A673 (cell line): ENCODE results near the gene LTB4R2.

Source experiments
- EZH2 ChIP-seq: fragments of 200-600 bp; sonication (generic); IDR thresholded peaks from 2 replicates; pipeline ENCODE4 v1.6.1; 2017; ENCODE audit warnings: borderline replicate concordance, low read depth, mild to moderate bottlenecking, mixed read lengths, antibody characterized with exemption, low read length; ENCODE audit not compliant: poor library complexity, severe bottlenecking
- TF ChIP-seq, protein P1 (sequence below): fragments of 300-800, 200-600 bp; sonication (generic); conservative IDR thresholded peaks from 2 replicates; pipeline ENCODE4 v1.5.1; 2017; ENCODE audit warnings: low read depth, mild to moderate bottlenecking, antibody characterized with exemption, low read length, moderate library complexity, mixed read lengths

DNA sequence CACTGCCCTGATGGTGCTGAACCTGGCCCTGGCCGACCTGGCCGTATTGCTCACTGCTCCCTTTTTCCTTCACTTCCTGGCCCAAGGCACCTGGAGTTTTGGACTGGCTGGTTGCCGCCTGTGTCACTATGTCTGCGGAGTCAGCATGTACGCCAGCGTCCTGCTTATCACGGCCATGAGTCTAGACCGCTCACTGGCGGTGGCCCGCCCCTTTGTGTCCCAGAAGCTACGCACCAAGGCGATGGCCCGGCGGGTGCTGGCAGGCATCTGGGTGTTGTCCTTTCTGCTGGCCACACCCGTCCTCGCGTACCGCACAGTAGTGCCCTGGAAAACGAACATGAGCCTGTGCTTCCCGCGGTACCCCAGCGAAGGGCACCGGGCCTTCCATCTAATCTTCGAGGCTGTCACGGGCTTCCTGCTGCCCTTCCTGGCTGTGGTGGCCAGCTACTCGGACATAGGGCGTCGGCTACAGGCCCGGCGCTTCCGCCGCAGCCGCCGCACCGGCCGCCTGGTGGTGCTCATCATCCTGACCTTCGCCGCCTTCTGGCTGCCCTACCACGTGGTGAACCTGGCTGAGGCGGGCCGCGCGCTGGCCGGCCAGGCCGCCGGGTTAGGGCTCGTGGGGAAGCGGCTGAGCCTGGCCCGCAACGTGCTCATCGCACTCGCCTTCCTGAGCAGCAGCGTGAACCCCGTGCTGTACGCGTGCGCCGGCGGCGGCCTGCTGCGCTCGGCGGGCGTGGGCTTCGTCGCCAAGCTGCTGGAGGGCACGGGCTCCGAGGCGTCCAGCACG lies 6.1 kb downstream of the LTB4R2 start:
- TF ChIP-seq, protein P1, sequence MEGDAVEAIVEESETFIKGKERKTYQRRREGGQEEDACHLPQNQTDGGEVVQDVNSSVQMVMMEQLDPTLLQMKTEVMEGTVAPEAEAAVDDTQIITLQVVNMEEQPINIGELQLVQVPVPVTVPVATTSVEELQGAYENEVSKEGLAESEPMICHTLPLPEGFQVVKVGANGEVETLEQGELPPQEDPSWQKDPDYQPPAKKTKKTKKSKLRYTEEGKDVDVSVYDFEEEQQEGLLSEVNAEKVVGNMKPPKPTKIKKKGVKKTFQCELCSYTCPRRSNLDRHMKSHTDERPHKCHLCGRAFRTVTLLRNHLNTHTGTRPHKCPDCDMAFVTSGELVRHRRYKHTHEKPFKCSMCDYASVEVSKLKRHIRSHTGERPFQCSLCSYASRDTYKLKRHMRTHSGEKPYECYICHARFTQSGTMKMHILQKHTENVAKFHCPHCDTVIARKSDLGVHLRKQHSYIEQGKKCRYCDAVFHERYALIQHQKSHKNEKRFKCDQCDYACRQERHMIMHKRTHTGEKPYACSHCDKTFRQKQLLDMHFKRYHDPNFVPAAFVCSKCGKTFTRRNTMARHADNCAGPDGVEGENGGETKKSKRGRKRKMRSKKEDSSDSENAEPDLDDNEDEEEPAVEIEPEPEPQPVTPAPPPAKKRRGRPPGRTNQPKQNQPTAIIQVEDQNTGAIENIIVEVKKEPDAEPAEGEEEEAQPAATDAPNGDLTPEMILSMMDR: no peak
- TF ChIP-seq EZH2: no peak
